ENCODE results near the gene USP32.
"Not testable (repeated sequence)": the region's sequence is repeated elsewhere in the genome, so short reads cannot be mapped to it uniquely, and the experiment has no call there.

USP32 gene

GRCh38 chr17:60386147-60387058 is 5.5 kb downstream of the USP32 start:
- CTCF ChIA-PET = interaction anchor here (1.3 to 1.5 kb wide), 2 partner anchors 12 to 13 kb away, joined by 4 to 6 read pairs; no protein-coding TSS in a partner anchor
- POLR2A ChIA-PET = interaction anchor here (0.7 kb wide), 1 partner anchor 21 kb away, joined by 3 read pairs; no protein-coding TSS in a partner anchor
- DNase-seq (ENCODE audit: extremely low spot score) = no peak
- no peak for TF ChIP-seq CTCF (IDR thresholded peaks at IDR 0.05; ENCODE audit: control extremely low read depth, extremely low read depth, low read depth, missing control alignments)

GRCh38 chr17:60384921-60385320 is 7.0 kb downstream of the USP32 start:
- POLR2A ChIA-PET; DNase-seq (ENCODE audit: extremely low spot score); CTCF ChIA-PET: not testable (repeated sequence)

GRCh38 chr17:60383379-60383778 is 8.6 kb downstream of the USP32 start:
- CTCF ChIA-PET = interaction anchor here (1.0 to 1.1 kb wide), 2 partner anchors 10 to 139 kb away, joined by 3 to 4 read pairs; no protein-coding TSS in a partner anchor
- TF ChIP-seq CTCF (IDR thresholded peaks at IDR 0.05; ENCODE audit: control extremely low read depth, extremely low read depth, low read depth, missing control alignments) = no peak
- DNase-seq (ENCODE audit: extremely low spot score) = no peak
- POLR2A ChIA-PET = no interaction called here

GRCh38 chr17:60381958-60382357 is 10.0 kb downstream of the USP32 start:
- TF ChIP-seq CTCF (IDR thresholded peaks at IDR 0.05; ENCODE audit: control extremely low read depth, extremely low read depth, low read depth, missing control alignments) = no peak
- POLR2A ChIA-PET = no interaction called here
- CTCF ChIA-PET = no interaction called here
- DNase-seq (ENCODE audit: extremely low spot score) = no peak

GRCh38 chr17:60379461-60379860 is 12.5 kb downstream of the USP32 start:
- DNase-seq (ENCODE audit: extremely low spot score); POLR2A ChIA-PET: not testable (repeated sequence)
- CTCF ChIA-PET = interaction anchor here (1.4 to 1.6 kb wide), 2 partner anchors 10 to 237 kb away, joined by 3 to 4 read pairs; no protein-coding TSS in a partner anchor

GRCh38 chr17:60378187-60378586 is 13.7 kb downstream of the USP32 start:
- CTCF ChIA-PET; DNase-seq (ENCODE audit: extremely low spot score); POLR2A ChIA-PET: not testable (repeated sequence)

- ChIA-PET POLR2A (no interaction called here), CTCF (interaction anchor here (0.9 to 3.1 kb wide), 8 partner anchors 10 to 232 kb away, joined by 3 to 11 read pairs (median 4); partner anchors contain the start of gene CHCT1)
- DNase-seq (ENCODE audit: extremely low spot score) = no peak
- no peak for TF ChIP-seq CTCF (IDR thresholded peaks at IDR 0.05; ENCODE audit: control extremely low read depth, extremely low read depth, low read depth, missing control alignments)
Observed at GRCh38 chr17:60372790-60373483, 19.0 kb downstream of the USP32 start.
